ENCODE results near the gene GDPD2. TPM values are rescaled to one million over a fixed set of nuclear protein-coding genes. Genes with fewer than 3 reads are reported as not detected.

The GDPD2 gene
- total and polyA plus RNA-seq, 2 donors from 2014 or later = 2.5 to 7.0 TPM

- intact Hi-C loops (cut with DNase I) = no loop called here
- H3K36me3 ChIP-seq (ENCODE audit: control insufficient read depth in 2 of 3, insufficient read depth in 3 of 3, low read length in 3 of 3) = no peaks in the 10 kb centered on the region
- no peaks in the 10 kb centered on the region for H3K9me3 ChIP-seq (ENCODE audit: control insufficient read depth in 2 of 3, insufficient read depth in 1 of 3, low read length in 3 of 3)
- H3K4me1 ChIP-seq (ENCODE audit: control insufficient read depth in 2 of 3, insufficient read depth in 2 of 3, low read depth in 1 of 3, low read length in 3 of 3) = no peaks in the 10 kb centered on the region
- DNase-seq (peak in 3 of 5 donors; percentile 39 to 60 (median 56)), FAIRE-seq (no peak)
- H3K4me3 ChIP-seq (ENCODE audit: low read length in 3 of 3) = no peak within 1 kb of the TSS
- H3K27ac ChIP-seq (ENCODE audit: low read depth in 2 of 2, low read length in 2 of 2) = no peak within 1 kb of the TSS
- TF ChIP-seq, protein P1, sequence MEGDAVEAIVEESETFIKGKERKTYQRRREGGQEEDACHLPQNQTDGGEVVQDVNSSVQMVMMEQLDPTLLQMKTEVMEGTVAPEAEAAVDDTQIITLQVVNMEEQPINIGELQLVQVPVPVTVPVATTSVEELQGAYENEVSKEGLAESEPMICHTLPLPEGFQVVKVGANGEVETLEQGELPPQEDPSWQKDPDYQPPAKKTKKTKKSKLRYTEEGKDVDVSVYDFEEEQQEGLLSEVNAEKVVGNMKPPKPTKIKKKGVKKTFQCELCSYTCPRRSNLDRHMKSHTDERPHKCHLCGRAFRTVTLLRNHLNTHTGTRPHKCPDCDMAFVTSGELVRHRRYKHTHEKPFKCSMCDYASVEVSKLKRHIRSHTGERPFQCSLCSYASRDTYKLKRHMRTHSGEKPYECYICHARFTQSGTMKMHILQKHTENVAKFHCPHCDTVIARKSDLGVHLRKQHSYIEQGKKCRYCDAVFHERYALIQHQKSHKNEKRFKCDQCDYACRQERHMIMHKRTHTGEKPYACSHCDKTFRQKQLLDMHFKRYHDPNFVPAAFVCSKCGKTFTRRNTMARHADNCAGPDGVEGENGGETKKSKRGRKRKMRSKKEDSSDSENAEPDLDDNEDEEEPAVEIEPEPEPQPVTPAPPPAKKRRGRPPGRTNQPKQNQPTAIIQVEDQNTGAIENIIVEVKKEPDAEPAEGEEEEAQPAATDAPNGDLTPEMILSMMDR (IDR thresholded peaks at IDR 0.05; ENCODE audit: borderline replicate concordance, extremely low read depth, insufficient read depth) = no peak
- peaks cover 2% of the 10 kb centered on the region for H3K27me3 ChIP-seq (ENCODE audit: control insufficient read depth, insufficient read depth, low read length)
- no peak within 1 kb of the TSS for H3K9ac ChIP-seq (ENCODE audit: low read length in 3 of 3)
Measured at GRCh38 chrX:70444326-70444945, 21.3 kb downstream of the GDPD2 start, which contains the start of gene DLG3. TSS of gene DLG3 (plus strand) at chrX:70444835. CDS start at chrX:70445202, 367 bp downstream.

DNA sequence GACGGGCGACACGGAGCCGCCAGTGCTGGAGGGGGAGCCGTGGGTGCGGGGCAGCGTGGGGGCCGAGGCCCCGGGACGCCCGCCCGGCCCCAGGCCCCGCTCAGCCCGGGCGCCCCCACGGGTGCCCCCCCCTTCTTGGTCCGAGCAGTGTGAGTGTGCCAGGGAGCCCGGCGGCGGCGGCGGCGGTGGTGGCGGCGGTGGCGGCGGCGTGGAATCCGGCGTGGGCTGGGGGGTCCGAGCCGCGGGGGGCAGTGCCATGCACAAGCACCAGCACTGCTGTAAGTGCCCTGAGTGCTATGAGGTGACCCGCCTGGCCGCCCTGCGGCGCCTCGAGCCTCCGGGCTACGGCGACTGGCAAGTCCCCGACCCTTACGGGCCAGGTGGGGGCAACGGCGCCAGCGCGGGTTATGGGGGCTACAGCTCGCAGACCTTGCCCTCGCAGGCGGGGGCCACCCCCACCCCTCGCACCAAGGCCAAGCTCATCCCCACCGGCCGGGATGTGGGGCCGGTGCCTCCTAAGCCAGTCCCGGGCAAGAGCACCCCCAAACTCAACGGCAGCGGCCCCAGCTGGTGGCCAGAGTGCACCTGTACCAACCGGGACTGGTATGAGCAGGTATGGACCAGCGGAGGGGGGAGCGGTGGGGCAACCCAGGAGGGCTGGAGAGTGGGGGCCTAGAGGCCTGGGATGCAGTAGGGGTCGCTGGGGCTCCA is 22.0 kb downstream of the GDPD2 start:
- intact Hi-C loops (cut with DNase I) = no loop called here
- H3K36me3 ChIP-seq (ENCODE audit: control insufficient read depth in 2 of 3, insufficient read depth in 3 of 3, low read length in 3 of 3) = no peaks in the 10 kb centered on the region
- FAIRE-seq = no peak
- no peak overlapping the region for H3K27ac ChIP-seq (ENCODE audit: low read depth in 2 of 2, low read length in 2 of 2)
- no peak overlapping the region for H3K4me3 ChIP-seq (ENCODE audit: low read length in 3 of 3)
- no peak overlapping the region for H3K9ac ChIP-seq (ENCODE audit: low read length in 3 of 3)
- peaks cover 2% of the 10 kb centered on the region for H3K27me3 ChIP-seq (ENCODE audit: control insufficient read depth, insufficient read depth, low read length)
- DNase-seq = no peak
- no peaks in the 10 kb centered on the region for H3K9me3 ChIP-seq (ENCODE audit: control insufficient read depth in 2 of 3, insufficient read depth in 1 of 3, low read length in 3 of 3)
- TF ChIP-seq, protein P1 (IDR thresholded peaks at IDR 0.05; ENCODE audit: borderline replicate concordance, extremely low read depth, insufficient read depth) = no peak
- no peaks in the 10 kb centered on the region for H3K4me1 ChIP-seq (ENCODE audit: control insufficient read depth in 2 of 3, insufficient read depth in 2 of 3, low read depth in 1 of 3, low read length in 3 of 3)

GRCh38 chrX:70445951-70446350 is 22.8 kb downstream of the GDPD2 start:
- no peak for DNase-seq
- Histone ChIP-seq H3K27me3 (ENCODE audit: control insufficient read depth, insufficient read depth, low read length) (peaks cover 2% of the 10 kb centered on the region), H3K4me1 (ENCODE audit: control insufficient read depth in 2 of 3, insufficient read depth in 2 of 3, low read depth in 1 of 3, low read length in 3 of 3) (no peaks in the 10 kb centered on the region), H3K9me3 (ENCODE audit: control insufficient read depth in 2 of 3, insufficient read depth in 1 of 3, low read length in 3 of 3) (no peaks in the 10 kb centered on the region), H3K36me3 (ENCODE audit: control insufficient read depth in 2 of 3, insufficient read depth in 3 of 3, low read length in 3 of 3) (no peaks in the 10 kb centered on the region), H3K4me3 (ENCODE audit: low read length in 3 of 3) (no peak overlapping the region), H3K9ac (ENCODE audit: low read length in 3 of 3) (no peak overlapping the region), H3K27ac (ENCODE audit: low read depth in 2 of 2, low read length in 2 of 2) (no peak overlapping the region)
- FAIRE-seq = no peak
- TF ChIP-seq, protein P1 (IDR thresholded peaks at IDR 0.05; ENCODE audit: borderline replicate concordance, extremely low read depth, insufficient read depth) = no peak
- intact Hi-C loops (cut with DNase I) = no loop called here

Measured in kidney (tissue), 14 donors.